ENCODE measurements around the gene IFNAR2. TPM values are rescaled to one million over a fixed set of nuclear protein-coding genes. Genes with fewer than 3 reads are reported as not detected.
"Not testable (repeated sequence)": the region's sequence is repeated elsewhere in the genome, so short reads cannot be mapped to it uniquely, and the experiment has no call there.

IFNAR2 gene
- total RNA-seq, 1 donor from 2014 or later = 34.8 TPM

DNA sequence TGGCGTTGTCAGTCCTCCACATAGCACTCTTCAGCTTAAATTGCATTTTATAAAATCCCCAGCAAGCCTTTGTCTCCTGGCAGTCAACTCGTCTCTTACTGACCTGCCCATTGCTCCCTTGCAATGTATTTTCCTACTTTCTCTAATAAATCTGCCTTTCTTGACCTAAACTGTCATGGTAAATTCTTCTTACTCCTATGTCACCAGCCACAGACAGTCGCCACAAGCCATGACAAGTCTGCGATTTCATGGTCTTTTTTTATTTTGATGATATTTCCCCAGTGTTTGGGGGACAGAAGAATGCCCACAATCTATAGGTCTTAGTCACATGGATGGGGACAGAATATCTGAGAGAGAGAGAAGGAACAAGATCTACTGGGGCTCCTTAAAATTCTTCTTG, 8.4 kb downstream of the IFNAR2 start:
- no peak for DNase-seq (ENCODE audit: low spot score)

DNA sequence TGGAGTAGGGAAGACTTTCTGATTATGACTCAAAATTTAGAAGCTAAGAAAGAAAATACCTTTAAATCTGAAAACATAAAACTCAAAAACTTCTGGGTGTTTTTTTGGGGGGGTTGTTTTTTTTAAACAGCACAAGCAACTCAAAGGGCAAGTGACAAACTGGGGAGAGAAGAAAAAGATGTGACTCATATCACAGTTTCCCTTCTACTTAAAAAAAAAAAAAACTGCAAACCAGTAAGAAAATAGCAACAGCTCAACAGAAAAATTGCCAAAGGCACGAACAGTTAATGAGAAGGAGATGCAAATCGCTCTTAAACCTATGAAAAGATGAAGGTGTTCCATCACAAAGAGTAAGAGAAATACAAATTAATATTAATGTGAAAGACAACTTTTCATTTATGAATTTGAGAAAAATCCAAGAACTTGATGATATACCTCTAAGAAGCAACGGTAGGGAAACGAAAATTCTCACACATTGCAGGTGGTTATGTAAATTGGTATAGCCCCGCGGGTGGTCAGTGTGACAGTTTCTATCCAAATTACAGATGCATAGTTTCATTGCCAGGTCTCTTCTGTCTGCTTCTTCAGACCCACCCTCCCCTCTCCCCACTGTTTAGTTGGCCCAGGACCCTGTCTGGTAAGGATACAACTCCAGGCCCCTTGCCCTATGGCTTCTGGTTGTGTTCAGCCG, 9.0 kb downstream of the IFNAR2 start:
- peaks cover 71% of the 10 kb centered on the region for H3K4me1 Mint-ChIP-seq (ENCODE audit: low read depth)
- no peaks in the 10 kb centered on the region for H3K9me3 Mint-ChIP-seq
- peak overlapping the region; percentile 71 for H3K4me3 Mint-ChIP-seq (ENCODE audit: low read depth)
- H3K27me3 Mint-ChIP-seq (ENCODE audit: low read depth) = no peaks in the 10 kb centered on the region
- H3K36me3 Mint-ChIP-seq (ENCODE audit: low read depth) = peaks cover 63% of the 10 kb centered on the region
- intact Hi-C loops (cut with micrococcal nuclease) = loop anchor here (2.0 kb wide), 3 partner anchors 18 to 142 kb away; partner anchors contain the start of gene IFNAR1
- peak overlapping the region; percentile 92 for H3K27ac Mint-ChIP-seq
- no peak for DNase-seq (ENCODE audit: low spot score)

More for the DNA sequence above, 8.4 kb downstream of the IFNAR2 start:
- Mint-ChIP-seq H3K9me3 (no peaks in the 10 kb centered on the region), H3K27ac (peak overlapping the region; percentile 92), H3K27me3 (ENCODE audit: low read depth) (no peaks in the 10 kb centered on the region), H3K4me3 (ENCODE audit: low read depth) (peak overlapping the region; percentile 71), H3K36me3 (ENCODE audit: low read depth) (peaks cover 63% of the 10 kb centered on the region), H3K4me1 (ENCODE audit: low read depth) (peaks cover 71% of the 10 kb centered on the region)
- intact Hi-C loops (cut with micrococcal nuclease) = loop anchor here (2.0 kb wide), 3 partner anchors 19 to 143 kb away; partner anchors contain the start of gene IFNAR1

DNA sequence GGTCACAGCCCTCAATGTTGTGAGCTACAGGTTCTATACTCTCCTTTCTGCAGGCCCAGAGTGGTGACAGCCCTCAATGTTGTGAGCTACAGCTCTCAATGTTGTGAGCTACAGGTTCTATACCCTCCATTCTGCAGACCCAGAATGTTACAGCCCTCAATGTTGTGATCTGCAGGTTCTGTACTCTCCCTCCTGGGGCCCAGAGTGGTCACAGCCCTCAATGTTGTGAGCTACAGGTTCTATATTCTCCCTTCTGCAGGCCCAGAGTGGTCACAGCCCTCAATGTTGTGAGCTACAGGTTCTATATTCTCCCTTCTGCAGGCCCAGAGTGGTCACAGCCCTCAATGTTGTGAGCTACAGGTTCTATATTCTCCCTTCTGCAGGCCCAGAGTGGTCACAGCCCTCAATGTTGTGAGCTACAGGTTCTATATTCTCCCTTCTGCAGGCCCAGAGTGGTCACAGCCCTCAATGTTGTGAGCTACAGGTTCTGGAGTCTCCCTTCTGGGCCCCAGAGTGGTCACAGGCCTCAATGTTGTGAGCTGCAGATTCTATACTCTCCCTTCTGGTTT, 9.9 kb downstream of the IFNAR2 start:
- H3K9me3 Mint-ChIP-seq; H3K27me3 Mint-ChIP-seq (ENCODE audit: low read depth); DNase-seq (ENCODE audit: low spot score): not testable (repeated sequence)
- intact Hi-C loops (cut with micrococcal nuclease) = loop anchor here (2.0 kb wide), 3 partner anchors 17 to 141 kb away; partner anchors contain the start of gene IFNAR1
- peak overlapping the region; percentile 66 for H3K4me3 Mint-ChIP-seq (ENCODE audit: low read depth)
- H3K36me3 Mint-ChIP-seq (ENCODE audit: low read depth) = peaks cover 65% of the 10 kb centered on the region
- H3K4me1 Mint-ChIP-seq (ENCODE audit: low read depth) = peaks cover 74% of the 10 kb centered on the region
- H3K27ac Mint-ChIP-seq = peak overlapping the region; percentile 92

DNA sequence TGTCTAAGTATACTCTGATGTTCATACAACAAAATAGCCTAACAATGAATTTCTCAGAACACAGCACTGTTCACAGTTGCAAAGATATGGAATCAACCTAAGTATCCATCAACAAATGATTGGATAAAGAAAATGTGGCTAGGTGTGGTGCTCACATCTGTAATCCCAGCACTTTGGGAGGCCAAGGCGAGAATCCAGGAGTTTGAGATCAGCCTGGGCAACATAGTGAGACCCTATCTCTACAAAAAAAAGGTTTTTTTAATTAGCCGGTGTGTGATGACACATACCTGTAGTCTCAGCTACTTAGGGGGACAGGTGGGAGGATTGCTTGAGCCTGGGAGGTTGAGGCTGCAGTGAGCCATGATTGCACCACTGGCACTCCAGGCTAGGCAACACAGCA, 10.7 kb downstream of the IFNAR2 start:
- Mint-ChIP-seq H3K27me3 (ENCODE audit: low read depth) (no peaks in the 10 kb centered on the region), H3K27ac (peak overlapping the region; percentile 71), H3K4me3 (ENCODE audit: low read depth) (no peak overlapping the region), H3K36me3 (ENCODE audit: low read depth) (peaks cover 71% of the 10 kb centered on the region), H3K4me1 (ENCODE audit: low read depth) (peaks cover 80% of the 10 kb centered on the region), H3K9me3 (no peaks in the 10 kb centered on the region)
- no peak for DNase-seq (ENCODE audit: low spot score)
- intact Hi-C loops (cut with micrococcal nuclease) = no loop called here

DNA sequence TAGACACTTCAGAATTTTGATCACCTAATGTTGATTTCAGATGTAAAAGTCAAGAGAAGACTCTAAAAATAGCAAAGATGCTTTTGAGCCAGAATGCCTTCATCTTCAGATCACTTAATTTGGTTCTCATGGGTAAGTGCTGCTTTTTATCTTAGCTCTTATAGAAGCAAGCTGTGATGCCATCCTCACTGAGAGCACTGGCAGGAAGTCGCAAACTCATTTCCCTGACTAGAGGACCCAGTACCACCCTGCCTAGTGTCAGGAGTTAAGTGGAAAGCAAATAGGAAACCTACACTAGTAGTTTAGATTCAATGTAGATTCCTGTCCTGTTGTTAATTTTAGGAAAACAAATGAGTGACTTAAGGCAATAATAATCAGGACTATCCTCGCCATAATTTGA, 12.1 kb downstream of the IFNAR2 start:
- peaks cover 83% of the 10 kb centered on the region for H3K4me1 Mint-ChIP-seq (ENCODE audit: low read depth)
- H3K27me3 Mint-ChIP-seq (ENCODE audit: low read depth) = no peaks in the 10 kb centered on the region
- no peak for DNase-seq (ENCODE audit: low spot score)
- intact Hi-C loops (cut with micrococcal nuclease) = no loop called here
- H3K4me3 Mint-ChIP-seq (ENCODE audit: low read depth) = no peak overlapping the region
- no peaks in the 10 kb centered on the region for H3K9me3 Mint-ChIP-seq
- H3K27ac Mint-ChIP-seq = peak overlapping the region; percentile 69
- peaks cover 78% of the 10 kb centered on the region for H3K36me3 Mint-ChIP-seq (ENCODE audit: low read depth)

DNA sequence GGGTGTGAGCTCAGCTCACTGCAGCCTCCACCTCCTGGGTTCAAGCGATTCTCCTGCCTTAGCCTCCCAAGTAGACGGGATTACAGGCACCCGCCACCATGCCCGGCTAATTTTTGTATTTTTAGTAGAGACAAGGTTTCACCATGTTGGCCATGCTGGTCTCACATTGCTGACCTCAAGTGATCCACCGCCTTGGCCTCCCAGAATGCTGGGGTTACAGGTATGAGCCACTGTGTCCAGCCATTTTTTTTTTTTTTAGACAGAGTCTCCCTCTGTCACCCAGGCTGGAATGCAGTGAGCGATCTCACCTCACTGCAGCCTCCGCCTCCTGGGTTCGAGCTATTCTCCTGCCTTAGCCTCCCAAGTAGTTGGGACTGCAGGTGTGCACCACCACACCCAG, 13.1 kb downstream of the IFNAR2 start:
- H3K4me1 Mint-ChIP-seq (ENCODE audit: low read depth) = peaks cover 80% of the 10 kb centered on the region
- H3K9me3 Mint-ChIP-seq; intact Hi-C loops (cut with micrococcal nuclease); H3K4me3 Mint-ChIP-seq (ENCODE audit: low read depth); H3K27me3 Mint-ChIP-seq (ENCODE audit: low read depth); DNase-seq (ENCODE audit: low spot score): not testable (repeated sequence)
- peak overlapping the region; percentile 90 for H3K27ac Mint-ChIP-seq
- H3K36me3 Mint-ChIP-seq (ENCODE audit: low read depth) = peaks cover 81% of the 10 kb centered on the region

DNA sequence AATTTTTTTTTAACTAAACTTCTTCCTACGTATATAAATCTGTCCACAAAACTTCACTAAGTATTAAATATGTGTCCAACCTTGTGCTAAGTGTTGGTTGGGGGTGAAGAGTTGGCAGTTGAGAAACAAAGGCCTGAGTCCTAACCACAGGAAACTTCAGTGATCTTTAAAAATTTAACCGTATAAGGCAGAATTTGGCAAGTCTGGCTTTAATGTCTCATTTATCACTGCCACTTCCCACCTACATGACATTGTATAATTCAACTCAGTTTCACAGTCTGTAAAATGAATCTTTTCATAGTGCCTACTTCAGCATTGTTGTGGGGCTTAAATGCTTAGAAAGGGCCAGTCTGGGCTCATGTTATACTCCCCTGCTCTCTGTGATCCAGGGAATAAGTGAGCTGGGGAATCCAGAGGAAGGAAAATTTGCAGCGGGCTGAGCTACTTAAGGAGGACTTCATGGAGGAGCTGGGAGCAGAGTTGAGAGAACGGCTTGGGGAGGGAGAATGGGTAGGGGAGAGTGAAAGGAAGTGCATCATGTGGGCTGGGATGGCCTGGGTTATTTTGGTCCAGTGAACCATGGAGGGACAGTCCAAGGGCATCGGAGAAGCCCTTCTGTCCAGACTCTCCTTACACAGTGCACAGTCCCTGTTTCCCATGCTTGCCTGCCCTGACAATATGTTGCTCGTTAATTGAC, 14.5 kb downstream of the IFNAR2 start:
- H3K4me3 Mint-ChIP-seq (ENCODE audit: low read depth) = peak overlapping the region; percentile 54
- peak overlapping the region; percentile 90 for H3K27ac Mint-ChIP-seq
- H3K36me3 Mint-ChIP-seq (ENCODE audit: low read depth) = peaks cover 85% of the 10 kb centered on the region
- no peak for DNase-seq (ENCODE audit: low spot score)
- intact Hi-C loops (cut with micrococcal nuclease) = loop anchor here (1.0 to 2.0 kb wide), 2 partner anchors 13 to 15 kb away; no protein-coding TSS in a partner anchor
- H3K9me3 Mint-ChIP-seq = no peaks in the 10 kb centered on the region
- H3K27me3 Mint-ChIP-seq (ENCODE audit: low read depth) = no peaks in the 10 kb centered on the region
- peaks cover 77% of the 10 kb centered on the region for H3K4me1 Mint-ChIP-seq (ENCODE audit: low read depth)

DNA sequence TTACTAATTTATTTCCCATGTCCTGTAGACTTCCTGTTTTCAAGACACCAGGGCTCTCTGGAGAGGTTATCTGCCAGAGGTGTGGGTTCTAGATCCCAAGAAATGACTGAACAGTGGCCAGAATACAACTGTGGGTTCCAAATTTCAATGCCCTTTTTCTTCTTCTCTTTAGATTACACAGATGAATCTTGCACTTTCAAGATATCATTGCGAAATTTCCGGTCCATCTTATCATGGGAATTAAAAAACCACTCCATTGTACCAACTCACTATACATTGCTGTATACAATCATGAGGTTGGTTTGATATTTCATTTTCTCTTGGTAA, 15.0 kb downstream of the IFNAR2 start:
- DNase-seq (ENCODE audit: low spot score) = no peak
- Mint-ChIP-seq H3K4me1 (ENCODE audit: low read depth) (peaks cover 78% of the 10 kb centered on the region), H3K9me3 (no peaks in the 10 kb centered on the region), H3K27me3 (ENCODE audit: low read depth) (no peaks in the 10 kb centered on the region), H3K27ac (peak overlapping the region; percentile 90), H3K36me3 (ENCODE audit: low read depth) (peaks cover 87% of the 10 kb centered on the region), H3K4me3 (ENCODE audit: low read depth) (peak overlapping the region; percentile 54)
- intact Hi-C loops (cut with micrococcal nuclease) = loop anchor here (1.0 to 2.0 kb wide), 2 partner anchors 13 to 14 kb away; no protein-coding TSS in a partner anchor

DNA sequence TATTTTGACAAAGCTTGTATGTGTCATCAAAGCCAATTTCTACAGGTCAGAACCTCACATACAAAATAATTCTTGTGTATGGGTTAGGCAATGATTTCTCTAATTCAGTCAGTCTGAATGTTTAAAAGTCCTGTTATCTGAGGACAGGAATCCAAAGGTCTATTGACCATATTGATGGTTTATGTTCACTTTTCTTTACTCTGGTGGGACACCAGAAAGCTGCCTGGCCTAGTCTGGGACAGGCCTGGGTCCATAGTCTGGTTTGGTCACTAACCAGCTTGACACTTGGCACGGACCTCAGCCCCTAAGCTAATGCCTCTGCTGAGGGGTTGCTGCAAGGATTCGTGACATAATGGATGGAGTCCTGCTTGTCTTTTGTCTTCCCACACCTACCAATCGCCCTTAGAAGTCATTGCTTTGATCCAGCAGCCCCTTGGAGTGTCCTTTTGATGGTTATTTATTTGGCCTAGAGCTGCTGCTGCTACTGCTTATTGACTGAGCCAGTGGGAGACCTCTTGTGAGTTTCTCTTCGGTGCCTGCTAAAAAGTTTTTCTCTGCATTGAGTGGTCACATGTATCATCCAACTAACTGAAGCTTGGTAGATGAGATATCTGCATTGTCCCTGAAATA, 15.7 kb downstream of the IFNAR2 start:
- H3K9me3 Mint-ChIP-seq = no peaks in the 10 kb centered on the region
- peak overlapping the region; percentile 90 for H3K27ac Mint-ChIP-seq
- H3K4me3 Mint-ChIP-seq (ENCODE audit: low read depth) = no peak overlapping the region
- H3K4me1 Mint-ChIP-seq (ENCODE audit: low read depth) = peaks cover 73% of the 10 kb centered on the region
- H3K27me3 Mint-ChIP-seq (ENCODE audit: low read depth) = no peaks in the 10 kb centered on the region
- no peak for DNase-seq (ENCODE audit: low spot score)
- intact Hi-C loops (cut with micrococcal nuclease) = loop anchor here (2.0 kb wide), 1 partner anchor 13 kb away; no protein-coding TSS in a partner anchor
- H3K36me3 Mint-ChIP-seq (ENCODE audit: low read depth) = peaks cover 89% of the 10 kb centered on the region

DNA sequence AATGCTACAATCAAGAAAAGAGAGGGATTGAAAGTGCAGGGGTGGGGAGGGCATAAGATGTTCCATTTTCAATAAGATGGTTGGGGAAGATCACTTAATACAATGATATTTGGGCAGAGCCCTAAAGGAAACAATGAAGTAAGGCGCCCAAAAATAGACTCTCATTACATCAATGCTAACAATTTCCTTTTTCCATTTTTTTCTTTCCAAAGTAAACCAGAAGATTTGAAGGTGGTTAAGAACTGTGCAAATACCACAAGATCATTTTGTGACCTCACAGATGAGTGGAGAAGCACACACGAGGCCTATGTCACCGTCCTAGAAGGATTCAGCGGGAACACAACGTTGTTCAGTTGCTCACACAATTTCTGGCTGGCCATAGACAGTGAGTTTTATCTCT, 16.8 kb downstream of the IFNAR2 start:
- H3K36me3 Mint-ChIP-seq (ENCODE audit: low read depth) = peaks cover 96% of the 10 kb centered on the region
- H3K27me3 Mint-ChIP-seq (ENCODE audit: low read depth) = no peaks in the 10 kb centered on the region
- peak overlapping the region; percentile 27 for H3K4me3 Mint-ChIP-seq (ENCODE audit: low read depth)
- H3K4me1 Mint-ChIP-seq (ENCODE audit: low read depth) = peaks cover 73% of the 10 kb centered on the region
- intact Hi-C loops (cut with micrococcal nuclease) = no loop called here
- peak overlapping the region; percentile 75 for H3K27ac Mint-ChIP-seq
- H3K9me3 Mint-ChIP-seq = no peaks in the 10 kb centered on the region
- no peak for DNase-seq (ENCODE audit: low spot score)

DNA sequence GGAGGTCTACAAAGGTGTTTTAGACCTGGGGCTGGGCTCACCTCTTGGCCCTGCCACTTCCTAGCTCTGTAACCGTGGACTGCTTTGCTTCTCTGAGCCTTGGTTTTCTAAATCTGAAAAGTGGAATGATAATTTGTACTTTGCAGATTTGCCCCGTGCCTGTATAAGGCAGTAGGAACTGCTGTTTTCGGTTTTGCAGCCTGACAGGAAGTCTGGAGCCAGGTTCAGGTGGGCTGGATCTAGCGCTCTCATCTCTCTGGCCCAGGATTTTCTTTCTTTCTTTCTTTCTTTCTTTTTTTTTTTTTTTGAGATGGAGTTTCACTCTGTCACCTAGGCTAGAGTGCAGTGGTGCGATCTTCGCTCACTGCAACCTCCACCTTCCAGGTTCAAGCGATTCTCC, 17.2 kb downstream of the IFNAR2 start:
- H3K4me3 Mint-ChIP-seq (ENCODE audit: low read depth) = no peak overlapping the region
- intact Hi-C loops (cut with micrococcal nuclease) = loop anchor here (1.0 kb wide), 1 partner anchor 8 kb away; no protein-coding TSS in a partner anchor
- no peaks in the 10 kb centered on the region for H3K27me3 Mint-ChIP-seq (ENCODE audit: low read depth)
- H3K36me3 Mint-ChIP-seq (ENCODE audit: low read depth) = peaks cover 97% of the 10 kb centered on the region
- H3K9me3 Mint-ChIP-seq = no peaks in the 10 kb centered on the region
- H3K4me1 Mint-ChIP-seq (ENCODE audit: low read depth) = peaks cover 68% of the 10 kb centered on the region
- peak overlapping the region; percentile 75 for H3K27ac Mint-ChIP-seq
- no peak for DNase-seq (ENCODE audit: low spot score)

DNA sequence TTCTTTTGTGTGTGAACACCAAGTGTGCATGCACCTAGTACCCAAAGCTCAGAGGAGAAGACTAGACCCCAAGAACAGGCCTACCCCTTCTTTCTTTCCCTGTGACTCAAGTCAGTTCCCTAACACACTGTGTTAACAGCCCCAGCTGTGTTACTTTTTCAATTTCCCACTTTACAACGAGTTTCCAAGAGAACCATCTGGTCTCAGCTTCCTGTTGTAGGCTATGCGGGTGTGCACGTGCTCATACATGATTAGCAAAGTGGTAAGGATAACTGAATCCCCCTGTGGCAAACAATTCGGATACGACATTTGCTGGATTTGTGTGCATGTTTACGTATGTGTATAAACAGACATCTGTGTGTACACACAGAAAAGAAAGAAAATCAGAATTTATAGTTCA, 17.9 kb downstream of the IFNAR2 start:
- H3K9me3 Mint-ChIP-seq = no peaks in the 10 kb centered on the region
- H3K4me3 Mint-ChIP-seq (ENCODE audit: low read depth) = no peak overlapping the region
- peaks cover 97% of the 10 kb centered on the region for H3K36me3 Mint-ChIP-seq (ENCODE audit: low read depth)
- no peaks in the 10 kb centered on the region for H3K27me3 Mint-ChIP-seq (ENCODE audit: low read depth)
- peak overlapping the region; percentile 81 for H3K27ac Mint-ChIP-seq
- peaks cover 68% of the 10 kb centered on the region for H3K4me1 Mint-ChIP-seq (ENCODE audit: low read depth)
- DNase-seq (ENCODE audit: low spot score) = no peak
- intact Hi-C loops (cut with micrococcal nuclease) = loop anchor here (1.0 kb wide), 1 partner anchor 8 kb away; no protein-coding TSS in a partner anchor

Measured in activated T-helper 2 cell treated with anti-CD3 and anti-CD28 coated beads, Interferon-gamma antibody, Interleukin-2, Interleukin-4, amounts not matched to agents 10 μg/mL and 5 μg/mL and 100 μg/mL, durations not matched to agents 14 hours and 24 hours and 36 hours (primary cell).